Right renal pelvis (tissue), 4 donors: Measurements from ENCODE around the gene GPC4. TPM values are rescaled to one million over a fixed set of nuclear protein-coding genes. Genes with fewer than 3 reads are reported as not detected.
"Not testable (repeated sequence)": the region's sequence is repeated elsewhere in the genome, so short reads cannot be mapped to it uniquely, and the experiment has no call there.

Experiments
- DNase-seq, 4 donors: peaks; one replicate each; pipeline ENCODE4 v3.0.0-alpha.2; 2013; ENCODE audit warnings: low read depth in 4 of 4, low spot score in 3 of 4, missing footprints in 1 of 4
- polyA plus RNA-seq, 4 donors: library from polyadenylated mRNA; unstranded; fragments of 120-200 nt; gene quantifications; one replicate each; pipeline ENCODE4 v1.2.1, GENCODE V29; 2013; ENCODE audit not compliant: insufficient read length in 4 of 4

Gene GPC4
- polyA plus RNA-seq, 4 donors = 20.8 to 25.2 (median 23.3) TPM

DNA sequence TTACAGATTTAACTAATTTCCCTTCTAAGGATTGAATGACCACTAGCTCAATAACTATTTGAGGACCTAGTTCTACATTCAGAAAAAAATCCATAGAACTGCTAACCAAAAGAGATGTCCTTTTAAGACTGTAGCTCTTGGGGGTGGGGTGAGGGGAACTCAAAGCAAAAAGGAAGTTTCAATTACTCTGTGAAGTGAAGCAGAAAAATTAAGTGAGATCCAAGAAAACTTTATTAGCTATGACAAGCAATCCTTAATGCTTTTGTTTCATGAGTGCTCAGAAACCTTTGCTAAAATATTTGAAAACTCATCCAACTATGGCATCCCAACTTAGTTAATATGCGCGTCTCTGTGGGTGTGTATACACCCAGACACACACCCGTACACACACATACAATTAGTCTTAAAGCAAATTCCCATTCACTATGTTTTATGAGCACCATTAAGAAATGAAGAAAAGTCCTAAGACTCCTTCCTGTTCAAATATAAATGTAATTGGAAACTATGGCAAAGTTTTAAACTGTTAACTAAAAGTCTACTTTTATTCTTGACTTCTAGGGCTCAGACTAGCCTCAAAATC lies 44.5 kb downstream of the GPC4 start:
- no peak for DNase-seq

GRCh38 chrX:133369065-133369464 lies 46.2 kb downstream of the GPC4 start:
- no peak for DNase-seq

- no peak for DNase-seq
These were observed 48.6 kb downstream of the GPC4 start for GRCh38 chrX:133366735-133367134.

DNA sequence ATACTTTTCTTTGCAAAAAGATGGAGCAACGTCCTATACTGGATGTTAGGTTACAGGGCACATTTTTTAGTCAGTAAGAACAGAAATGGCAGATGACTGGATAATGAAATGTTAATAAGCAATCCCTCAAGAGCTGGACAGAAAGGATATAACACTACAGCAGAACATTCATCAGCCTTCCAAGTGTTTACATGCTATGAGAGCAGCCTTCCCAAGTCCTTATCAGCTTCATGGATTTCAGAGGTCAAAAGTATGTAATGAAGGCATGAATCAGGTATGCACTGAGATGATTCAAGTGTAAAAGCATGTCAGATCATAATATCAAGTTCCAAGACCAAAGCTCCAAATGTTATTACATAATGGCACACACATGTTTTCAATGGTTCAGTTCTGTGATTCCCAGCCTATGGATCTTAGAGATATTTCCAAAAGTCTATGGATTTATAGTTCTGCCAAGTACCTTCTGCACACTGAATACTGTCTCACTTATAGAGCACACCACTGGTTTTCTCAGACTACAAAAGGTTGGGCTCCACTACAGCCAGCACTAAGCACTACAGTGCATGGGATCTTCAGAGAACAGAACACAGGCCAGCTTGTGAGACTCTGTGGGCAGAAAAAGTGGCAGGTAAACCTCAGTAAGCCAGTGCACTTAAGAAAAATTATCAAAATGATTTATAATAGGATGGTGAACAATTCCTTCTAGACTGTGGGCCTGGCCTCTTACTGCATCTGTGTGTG lies 49.2 kb downstream of the GPC4 start:
- no peak for DNase-seq

DNA sequence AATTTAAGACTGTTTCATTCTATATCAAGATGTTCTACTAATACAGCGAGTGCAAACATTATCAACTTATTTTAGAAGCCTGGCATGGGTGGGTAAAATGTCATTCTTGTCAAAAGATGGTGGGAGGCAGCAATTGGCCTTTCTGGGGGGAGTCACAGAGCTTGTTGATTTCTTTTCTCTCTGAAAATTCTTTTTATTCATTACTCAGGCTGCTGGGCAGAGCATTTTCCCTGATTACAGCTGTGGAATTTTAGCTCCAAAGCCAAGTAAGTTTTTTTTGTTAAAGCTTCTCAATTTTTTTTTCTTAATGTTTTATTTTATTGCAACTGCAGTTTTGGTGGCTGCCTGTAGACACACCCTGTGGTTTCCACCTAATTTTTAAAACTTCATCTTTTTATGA lies 50.4 kb downstream of the GPC4 start:
- no peak for DNase-seq

GRCh38 chrX:133364196-133364595 lies 51.1 kb downstream of the GPC4 start:
- DNase-seq = no peak

GRCh38 chrX:133362538-133362937 lies 52.8 kb downstream of the GPC4 start:
- DNase-seq = no peak

GRCh38 chrX:133359466-133359865 lies 55.8 kb downstream of the GPC4 start:
- DNase-seq = no peak

DNA sequence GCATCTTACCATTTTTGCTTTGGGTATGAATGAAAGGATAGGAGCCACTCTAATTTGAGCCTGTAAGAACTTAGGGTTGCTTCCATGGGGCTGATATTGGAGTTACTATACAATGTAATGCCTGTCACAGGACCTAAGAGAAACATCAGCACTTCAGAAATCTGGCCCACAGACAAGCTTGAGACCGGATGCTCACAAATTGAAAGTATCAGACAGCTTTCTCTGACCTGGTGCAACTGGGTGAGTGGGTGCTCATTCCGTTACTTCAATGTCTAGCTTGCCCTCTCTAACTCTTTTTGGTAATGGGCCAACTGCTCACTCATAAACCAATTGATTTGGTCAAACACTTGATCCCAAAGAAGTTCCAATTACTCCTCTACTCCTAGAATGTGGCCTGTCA lies 62.1 kb downstream of the GPC4 start:
- no peak for DNase-seq

DNA sequence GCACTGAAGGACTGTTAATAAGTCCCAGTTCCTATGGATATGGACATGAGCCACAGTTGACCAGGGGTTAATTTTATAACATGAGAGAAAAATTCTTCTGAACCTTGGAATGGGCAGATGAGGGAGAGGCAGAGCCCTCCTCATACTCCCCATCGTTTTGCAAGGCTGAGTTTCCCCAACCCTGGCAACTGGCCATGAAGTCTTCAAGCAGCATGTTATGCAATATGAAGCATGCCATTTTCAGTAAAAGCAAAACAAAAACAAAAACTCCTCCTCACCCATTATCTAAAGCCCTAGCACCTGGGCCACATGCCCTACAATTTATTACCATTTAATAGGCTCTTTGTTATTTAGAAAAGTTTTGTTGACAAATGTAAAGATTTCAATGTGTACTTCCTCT lies 64.5 kb downstream of the GPC4 start:
- DNase-seq = peak in 1 of 4 donors; percentile 22

- no peak for DNase-seq
These were observed 69.3 kb downstream of the GPC4 start for GRCh38 chrX:133346026-133346425.

DNA sequence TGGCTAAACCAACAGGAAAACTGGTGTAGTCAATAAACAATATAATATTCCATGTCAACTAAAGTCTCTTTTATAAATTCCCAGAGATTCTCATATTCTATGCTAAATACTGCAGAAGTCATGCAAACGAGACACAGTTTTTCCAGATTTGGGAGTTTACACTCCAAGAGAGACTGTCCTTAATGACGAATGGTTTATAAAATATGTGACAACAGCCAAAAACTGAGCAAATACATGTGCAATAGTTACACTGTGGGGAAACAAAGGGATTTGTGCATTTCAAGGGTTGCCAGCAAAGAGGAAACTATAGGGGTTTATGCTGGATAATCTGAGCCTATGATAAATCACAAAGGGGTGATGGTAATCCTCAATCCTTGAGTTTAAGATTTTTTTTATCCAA lies 75.7 kb downstream of the GPC4 start:
- no peak for DNase-seq

DNA sequence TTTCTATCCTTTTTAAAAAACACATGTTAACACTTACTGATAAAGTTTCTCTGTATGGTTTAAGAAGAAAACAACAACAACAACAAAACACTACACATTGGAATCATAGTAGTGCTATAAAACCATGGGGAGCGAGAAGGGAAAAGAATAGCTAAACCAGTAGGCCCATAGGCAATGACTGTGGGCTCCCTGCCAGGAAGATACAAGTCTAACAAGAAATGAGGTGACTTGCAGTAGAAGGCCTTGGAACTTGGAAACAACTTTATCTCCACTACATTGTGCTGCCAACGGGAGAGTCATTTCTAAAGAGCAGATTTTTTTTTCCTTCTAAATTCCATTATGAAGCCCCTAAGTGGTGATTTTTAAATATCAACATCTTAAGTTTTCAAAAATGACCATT lies 78.0 kb downstream of the GPC4 start:
- DNase-seq = no peak

DNA sequence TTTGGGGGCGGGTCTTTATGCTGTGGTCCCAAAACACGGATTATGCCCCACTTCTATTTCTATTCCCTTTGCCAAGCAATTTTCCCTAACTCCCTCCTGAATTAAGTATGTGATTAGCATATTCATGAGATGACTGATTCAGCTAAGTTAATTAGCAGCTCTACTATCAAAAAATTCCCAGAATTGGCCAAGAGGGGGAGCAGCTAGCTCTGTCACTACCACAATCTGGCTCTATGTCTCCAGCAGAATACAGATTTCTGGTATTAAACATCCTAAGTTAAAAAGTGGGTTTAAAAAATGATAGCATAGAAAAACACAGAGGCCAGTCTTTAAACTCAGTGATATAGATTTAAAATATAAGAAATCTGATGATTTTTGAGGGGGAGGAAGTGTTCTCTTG lies 80.3 kb downstream of the GPC4 start:
- peak in 2 of 4 donors; percentile 5 to 9 for DNase-seq

GRCh38 chrX:133333154-133333750 lies 82.0 kb downstream of the GPC4 start:
- DNase-seq = no peak

- DNase-seq = no peak
These were observed 82.6 kb downstream of the GPC4 start for GRCh38 chrX:133332737-133333136.

DNA sequence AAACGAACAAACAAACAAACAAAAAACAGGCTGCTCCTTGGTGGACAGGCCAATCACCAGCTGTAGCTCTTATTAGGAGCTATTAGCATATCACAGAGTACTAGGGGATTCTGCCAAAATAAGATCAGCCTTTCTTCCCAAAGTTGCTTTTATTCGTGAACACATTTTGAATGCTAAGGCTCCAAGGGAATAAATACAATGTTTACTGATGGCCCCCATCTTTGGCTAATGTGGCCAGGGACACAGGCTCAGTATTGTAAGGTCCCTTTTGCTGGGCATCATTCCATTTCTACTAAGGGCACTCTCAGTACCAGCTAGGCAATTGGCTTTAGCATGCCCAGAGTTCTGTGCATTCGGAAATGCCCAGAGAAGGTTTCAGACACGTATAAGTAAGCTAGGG lies 84.3 kb downstream of the GPC4 start:
- no peak for DNase-seq

DNA sequence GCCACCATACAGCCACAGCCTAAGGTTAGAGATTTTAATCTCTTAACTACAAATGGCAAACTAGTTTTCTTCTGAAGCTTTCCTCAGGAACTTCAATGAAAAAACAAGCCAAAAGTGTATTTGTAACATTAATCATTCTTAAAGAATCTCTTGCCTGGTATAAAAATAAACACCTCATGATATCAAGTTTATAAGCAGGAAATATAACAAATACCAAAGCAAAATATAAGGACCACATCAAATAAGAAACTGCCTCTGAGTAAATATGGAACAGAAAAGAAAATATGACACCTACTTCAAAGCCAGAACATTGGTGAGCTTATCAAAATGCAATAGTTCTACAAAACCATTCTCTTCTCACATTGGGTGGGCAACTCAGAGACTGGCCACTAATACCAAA lies 89.9 kb downstream of the GPC4 start:
- DNase-seq = no peak

- DNase-seq = no peak
These were observed 91.9 kb downstream of the GPC4 start for GRCh38 chrX:133323431-133323830.

- DNase-seq = not testable (repeated sequence)
These were observed 93.0 kb downstream of the GPC4 start for GRCh38 chrX:133322269-133322668.

- DNase-seq = no peak
These were observed 93.8 kb downstream of the GPC4 start for GRCh38 chrX:133321451-133321850.

DNA sequence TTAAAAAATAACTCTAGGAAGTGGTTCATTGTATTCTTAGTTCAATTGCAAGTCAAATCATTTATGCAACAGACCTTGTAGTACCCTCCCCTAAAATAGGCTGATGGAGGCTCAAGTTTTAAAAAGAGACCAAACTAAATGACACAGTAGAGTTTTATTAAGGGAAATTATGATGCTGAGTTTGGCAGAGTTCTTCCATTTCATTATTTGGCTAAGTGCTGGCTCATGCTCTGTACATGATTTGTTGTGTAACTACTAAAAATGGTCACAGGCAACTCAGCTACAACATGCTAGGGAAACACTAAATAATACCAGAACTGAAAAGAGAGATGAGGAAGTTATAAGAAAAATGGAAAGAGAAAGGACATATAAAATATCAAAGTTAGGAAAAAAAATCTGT lies 101.0 kb downstream of the GPC4 start:
- DNase-seq = no peak
